Activated T-cell treated with anti-CD3 and anti-CD28 coated beads, Interleukin-2, amount 50 U/mL, for 24 hours (primary cell): ENCODE results near the gene KDM5A.
"Not testable (repeated sequence)": the region's sequence is repeated elsewhere in the genome, so short reads cannot be mapped to it uniquely, and the experiment has no call there.

Source experiments
- DNase-seq: peaks from one replicate; pipeline ENCODE4 v3.0.0-alpha.2; 2020
- H3K27ac Mint-ChIP-seq: 2 replicates; pipeline ENCODE4 v1.8.0; 2020; ENCODE audit warnings: mild to moderate bottlenecking, mixed read lengths
- H3K27me3 Mint-ChIP-seq: 2 replicates; pipeline ENCODE4 v1.8.0; 2020; ENCODE audit warnings: mixed read lengths
- H3K36me3 Mint-ChIP-seq: 2 replicates; pipeline ENCODE4 v1.8.0; 2020; ENCODE audit warnings: low read depth, mixed read lengths
- H3K4me1 Mint-ChIP-seq: 2 replicates; pipeline ENCODE4 v1.8.0; 2020; ENCODE audit warnings: low read depth, mixed read lengths
- H3K4me3 Mint-ChIP-seq: 2 replicates; pipeline ENCODE4 v1.8.0; 2020; ENCODE audit warnings: mild to moderate bottlenecking, moderate library complexity, mixed read lengths
- H3K9me3 Mint-ChIP-seq: 2 replicates; pipeline ENCODE4 v1.8.0; 2020; ENCODE audit warnings: mixed read lengths

KDM5A gene

GRCh38 chr12:359091-359490 is 30.0 kb downstream of the KDM5A start:
- no peak for DNase-seq
- H3K9me3 Mint-ChIP-seq: no peaks in the 10 kb centered on the region
- peak overlapping the region; percentile 44 for H3K27ac Mint-ChIP-seq
- H3K4me3 Mint-ChIP-seq: no peak overlapping the region
- peaks cover 28% of the 10 kb centered on the region for H3K4me1 Mint-ChIP-seq
- no peaks in the 10 kb centered on the region for H3K27me3 Mint-ChIP-seq
- H3K36me3 Mint-ChIP-seq: peaks cover 91% of the 10 kb centered on the region

- Mint-ChIP-seq H3K4me1 (peaks cover 25% of the 10 kb centered on the region), H3K4me3 (no peak overlapping the region), H3K27ac (peak overlapping the region; percentile 46), H3K27me3 (no peaks in the 10 kb centered on the region), H3K9me3 (no peaks in the 10 kb centered on the region), H3K36me3 (peaks cover 89% of the 10 kb centered on the region)
- no peak for DNase-seq
These were observed 32.7 kb downstream of the KDM5A start for GRCh38 chr12:356276-356988.

GRCh38 chr12:351197-351596 is 37.9 kb downstream of the KDM5A start:
- H3K9me3 Mint-ChIP-seq, H3K4me3 Mint-ChIP-seq, H3K27ac Mint-ChIP-seq, DNase-seq, H3K27me3 Mint-ChIP-seq: not testable (repeated sequence)
- peaks cover 21% of the 10 kb centered on the region for H3K4me1 Mint-ChIP-seq
- H3K36me3 Mint-ChIP-seq: peaks cover 93% of the 10 kb centered on the region

- Mint-ChIP-seq H3K36me3 (peaks cover 95% of the 10 kb centered on the region), H3K4me1 (peaks cover 32% of the 10 kb centered on the region)
- H3K9me3 Mint-ChIP-seq, H3K27ac Mint-ChIP-seq, H3K27me3 Mint-ChIP-seq, H3K4me3 Mint-ChIP-seq, DNase-seq: not testable (repeated sequence)
These were observed 39.5 kb downstream of the KDM5A start for GRCh38 chr12:349625-350024.

- Mint-ChIP-seq H3K36me3 (peaks cover 96% of the 10 kb centered on the region), H3K4me1 (peaks cover 48% of the 10 kb centered on the region)
- H3K27ac Mint-ChIP-seq, H3K4me3 Mint-ChIP-seq, H3K27me3 Mint-ChIP-seq, DNase-seq, H3K9me3 Mint-ChIP-seq: not testable (repeated sequence)
These were observed 46.1 kb downstream of the KDM5A start for GRCh38 chr12:343036-343435.

- no peak for DNase-seq
- H3K4me3 Mint-ChIP-seq: no peak overlapping the region
- peak overlapping the region; percentile 33 for H3K27ac Mint-ChIP-seq
- peaks cover 82% of the 10 kb centered on the region for H3K36me3 Mint-ChIP-seq
- no peaks in the 10 kb centered on the region for H3K9me3 Mint-ChIP-seq
- H3K4me1 Mint-ChIP-seq: peaks cover 27% of the 10 kb centered on the region
- no peaks in the 10 kb centered on the region for H3K27me3 Mint-ChIP-seq
These were observed 52.1 kb downstream of the KDM5A start for GRCh38 chr12:337039-337438.

GRCh38 chr12:334125-334524 is 55.0 kb downstream of the KDM5A start:
- no peak overlapping the region for H3K4me3 Mint-ChIP-seq
- no peak overlapping the region for H3K27ac Mint-ChIP-seq
- peaks cover 80% of the 10 kb centered on the region for H3K36me3 Mint-ChIP-seq
- DNase-seq: no peak
- H3K4me1 Mint-ChIP-seq: peaks cover 24% of the 10 kb centered on the region
- H3K27me3 Mint-ChIP-seq: no peaks in the 10 kb centered on the region
- no peaks in the 10 kb centered on the region for H3K9me3 Mint-ChIP-seq

- peaks cover 80% of the 10 kb centered on the region for H3K36me3 Mint-ChIP-seq
- no peaks in the 10 kb centered on the region for H3K27me3 Mint-ChIP-seq
- no peak overlapping the region for H3K27ac Mint-ChIP-seq
- H3K9me3 Mint-ChIP-seq: no peaks in the 10 kb centered on the region
- H3K4me3 Mint-ChIP-seq: no peak overlapping the region
- H3K4me1 Mint-ChIP-seq: peaks cover 22% of the 10 kb centered on the region
- no peak for DNase-seq
These were observed 56.4 kb downstream of the KDM5A start for GRCh38 chr12:332581-333205.

- DNase-seq: no peak
- no peaks in the 10 kb centered on the region for H3K9me3 Mint-ChIP-seq
- H3K4me3 Mint-ChIP-seq: no peak overlapping the region
- no peaks in the 10 kb centered on the region for H3K27me3 Mint-ChIP-seq
- H3K36me3 Mint-ChIP-seq: peaks cover 79% of the 10 kb centered on the region
- H3K27ac Mint-ChIP-seq: peak overlapping the region; percentile 16
- H3K4me1 Mint-ChIP-seq: peaks cover 22% of the 10 kb centered on the region
These were observed 57.8 kb downstream of the KDM5A start for GRCh38 chr12:331287-331686.

GRCh38 chr12:325906-326305 is 63.2 kb downstream of the KDM5A start:
- H3K9me3 Mint-ChIP-seq: no peaks in the 10 kb centered on the region
- DNase-seq: no peak
- peaks cover 88% of the 10 kb centered on the region for H3K36me3 Mint-ChIP-seq
- peaks cover 16% of the 10 kb centered on the region for H3K4me1 Mint-ChIP-seq
- no peak overlapping the region for H3K4me3 Mint-ChIP-seq
- no peaks in the 10 kb centered on the region for H3K27me3 Mint-ChIP-seq
- H3K27ac Mint-ChIP-seq: peak overlapping the region; percentile 86

- no peak overlapping the region for H3K27ac Mint-ChIP-seq
- no peaks in the 10 kb centered on the region for H3K27me3 Mint-ChIP-seq
- H3K4me1 Mint-ChIP-seq: peaks cover 10% of the 10 kb centered on the region
- H3K9me3 Mint-ChIP-seq: no peaks in the 10 kb centered on the region
- peaks cover 94% of the 10 kb centered on the region for H3K36me3 Mint-ChIP-seq
- DNase-seq: no peak
- H3K4me3 Mint-ChIP-seq: no peak overlapping the region
These were observed 65.6 kb downstream of the KDM5A start for GRCh38 chr12:323507-323906.

- peaks cover 97% of the 10 kb centered on the region for H3K36me3 Mint-ChIP-seq
- H3K27ac Mint-ChIP-seq: no peak overlapping the region
- no peak for DNase-seq
- no peak overlapping the region for H3K4me3 Mint-ChIP-seq
- peaks cover 7% of the 10 kb centered on the region for H3K4me1 Mint-ChIP-seq
- H3K27me3 Mint-ChIP-seq: no peaks in the 10 kb centered on the region
- no peaks in the 10 kb centered on the region for H3K9me3 Mint-ChIP-seq
These were observed 67.4 kb downstream of the KDM5A start for GRCh38 chr12:321606-322326.

- Mint-ChIP-seq H3K27me3 (no peaks in the 10 kb centered on the region), H3K27ac (no peak overlapping the region), H3K9me3 (no peaks in the 10 kb centered on the region), H3K4me1 (peaks cover 7% of the 10 kb centered on the region), H3K4me3 (no peak overlapping the region), H3K36me3 (peaks cover 97% of the 10 kb centered on the region)
- no peak for DNase-seq
These were observed 70.2 kb downstream of the KDM5A start for GRCh38 chr12:318759-319515.

- H3K9me3 Mint-ChIP-seq: no peaks in the 10 kb centered on the region
- no peak overlapping the region for H3K27ac Mint-ChIP-seq
- H3K27me3 Mint-ChIP-seq: no peaks in the 10 kb centered on the region
- H3K4me3 Mint-ChIP-seq: no peak overlapping the region
- no peak for DNase-seq
- peaks cover 20% of the 10 kb centered on the region for H3K4me1 Mint-ChIP-seq
- H3K36me3 Mint-ChIP-seq: peaks cover 95% of the 10 kb centered on the region
These were observed 80.6 kb downstream of the KDM5A start for GRCh38 chr12:308511-308910.
